Stimulated activated CD4-positive, alpha-beta T cell treated with anti-CD3 and anti-CD28 coated beads, TNF-alpha, amount 100 ng/mL, for 1 hour (primary cell): ENCODE results near the gene CCDC87.
"Not testable (repeated sequence)": the region's sequence is repeated elsewhere in the genome, so short reads cannot be mapped to it uniquely, and the experiment has no call there.

Experiments used
- DNase-seq, 3 donors: peaks; one replicate each; pipeline ENCODE4 v3.0.0-alpha.2; 2020; ENCODE audit warnings: low read depth in 3 of 3, low spot score in 1 of 3

The CCDC87 gene, protein sequence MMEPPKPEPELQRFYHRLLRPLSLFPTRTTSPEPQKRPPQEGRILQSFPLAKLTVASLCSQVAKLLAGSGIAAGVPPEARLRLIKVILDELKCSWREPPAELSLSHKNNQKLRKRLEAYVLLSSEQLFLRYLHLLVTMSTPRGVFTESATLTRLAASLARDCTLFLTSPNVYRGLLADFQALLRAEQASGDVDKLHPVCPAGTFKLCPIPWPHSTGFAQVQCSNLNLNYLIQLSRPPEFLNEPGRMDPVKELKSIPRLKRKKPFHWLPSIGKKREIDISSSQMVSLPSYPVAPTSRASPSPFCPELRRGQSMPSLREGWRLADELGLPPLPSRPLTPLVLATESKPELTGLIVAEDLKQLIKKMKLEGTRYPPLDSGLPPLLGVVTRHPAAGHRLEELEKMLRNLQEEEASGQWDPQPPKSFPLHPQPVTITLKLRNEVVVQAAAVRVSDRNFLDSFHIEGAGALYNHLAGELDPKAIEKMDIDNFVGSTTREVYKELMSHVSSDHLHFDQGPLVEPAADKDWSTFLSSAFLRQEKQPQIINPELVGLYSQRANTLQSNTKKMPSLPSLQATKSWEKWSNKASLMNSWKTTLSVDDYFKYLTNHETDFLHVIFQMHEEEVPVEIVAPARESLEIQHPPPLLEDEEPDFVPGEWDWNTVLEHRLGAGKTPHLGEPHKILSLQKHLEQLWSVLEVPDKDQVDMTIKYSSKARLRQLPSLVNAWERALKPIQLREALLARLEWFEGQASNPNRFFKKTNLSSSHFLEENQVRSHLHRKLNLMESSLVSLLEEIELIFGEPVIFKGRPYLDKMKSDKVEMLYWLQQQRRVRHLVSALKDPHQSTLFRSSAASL

GRCh38 chr11:66592457-66593302 lies at the start of gene CCDC87, which contains the start of gene CCS:
Gene CCDC87 (minus strand): TSS chr11:66593063. CDS start chr11:66593015, 48 bp downstream.
Gene CCS (plus strand): TSS chr11:66593185. CDS start chr11:66593262, 77 bp downstream.
- DNase-seq, result peak; percentile 96 to 98 (median 97)

DNA sequence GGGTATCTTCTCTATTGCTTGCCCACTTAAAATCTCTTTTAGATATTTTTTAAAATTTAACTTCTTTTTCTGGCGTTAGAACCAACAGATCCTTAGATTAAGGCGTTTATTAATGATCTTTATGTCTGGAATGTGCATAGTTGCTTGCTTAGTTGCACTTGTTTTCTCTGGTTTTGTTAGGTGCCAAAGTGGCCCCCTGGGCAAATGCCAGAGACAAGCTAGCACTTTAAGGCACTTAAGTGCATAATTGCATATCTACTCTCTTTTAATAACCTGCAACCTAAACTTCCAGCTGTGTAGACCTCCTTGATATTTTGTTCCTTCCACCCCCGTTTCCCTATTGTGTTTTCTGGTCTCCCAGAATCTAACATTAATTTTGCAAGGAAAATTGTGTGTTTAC lies 49.0 kb upstream of the CCDC87 start:
- no peak for DNase-seq

- DNase-seq, result not testable (repeated sequence)
Observed at GRCh38 chr11:66639814-66640340, 47.0 kb upstream of the CCDC87 start.

- no peak for DNase-seq
Observed at GRCh38 chr11:66639066-66639813, 46.4 kb upstream of the CCDC87 start.

- DNase-seq, result peak; percentile 74 to 96 (median 90)
Observed at GRCh38 chr11:66638177-66639065, 45.6 kb upstream of the CCDC87 start, which contains the start of gene RBM4. Gene RBM4 (plus strand): TSS chr11:66638703. CDS start chr11:66639712, 1,009 bp downstream.

- DNase-seq, result no peak
Observed at GRCh38 chr11:66637557-66638176, 44.8 kb upstream of the CCDC87 start.

DNA sequence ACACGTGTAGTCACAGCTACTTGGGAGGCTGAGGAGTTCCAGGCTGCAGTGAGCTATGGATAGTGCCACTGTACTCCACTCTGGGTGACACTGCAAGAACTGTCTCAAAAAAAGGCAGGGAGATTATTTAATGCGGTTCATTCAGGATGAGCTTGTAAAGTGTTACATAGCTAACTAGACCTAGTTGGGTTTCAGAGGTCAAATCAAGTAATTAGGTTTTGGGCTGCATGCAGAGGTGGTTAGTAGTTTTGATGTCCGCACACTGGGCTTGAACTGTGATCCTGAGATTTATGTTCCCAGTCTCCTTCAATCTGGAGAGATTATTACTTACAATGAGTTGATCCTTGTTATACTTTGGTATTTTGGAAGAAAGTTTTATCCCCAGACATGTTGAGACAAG lies 43.5 kb upstream of the CCDC87 start:
- no peak for DNase-seq

DNA sequence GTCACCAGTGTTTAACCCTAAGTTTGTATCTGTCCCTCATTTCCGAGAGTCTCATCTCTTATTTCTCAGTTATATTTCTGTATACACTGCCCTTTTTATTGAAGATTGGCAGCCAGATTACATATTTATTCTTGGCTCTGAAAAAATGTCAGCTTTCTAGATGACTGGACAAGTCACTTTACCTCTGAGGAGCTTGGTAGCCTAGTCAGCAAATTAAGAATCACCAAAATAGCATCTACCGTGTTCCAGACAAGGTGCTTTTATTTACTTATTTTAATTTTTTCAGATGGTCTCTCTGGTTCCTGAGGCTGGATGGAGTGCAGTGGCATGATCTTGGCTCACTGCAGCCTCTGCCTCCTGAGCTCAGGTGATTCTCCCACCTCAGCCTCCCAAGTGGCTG lies 40.1 kb upstream of the CCDC87 start:
- no peak for DNase-seq

DNA sequence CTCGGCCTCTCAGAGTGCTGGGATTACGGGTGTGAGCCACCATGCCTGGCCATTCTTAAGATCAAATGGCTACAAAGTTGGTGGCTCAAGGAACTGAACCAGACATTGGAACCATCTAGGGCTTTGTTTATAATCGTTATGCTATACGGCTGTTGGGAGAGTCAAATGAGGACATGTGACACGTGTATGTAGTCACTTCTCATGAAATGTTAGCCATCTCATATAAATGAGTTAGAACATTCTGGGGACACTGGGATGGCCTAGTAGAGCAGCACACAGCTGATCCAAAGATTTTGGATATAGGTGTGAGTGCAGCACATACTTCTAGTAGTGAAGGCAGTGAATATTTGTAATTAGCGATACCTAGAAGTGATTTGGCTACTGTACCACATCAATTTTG lies 39.0 kb upstream of the CCDC87 start:
- no peak for DNase-seq

DNA sequence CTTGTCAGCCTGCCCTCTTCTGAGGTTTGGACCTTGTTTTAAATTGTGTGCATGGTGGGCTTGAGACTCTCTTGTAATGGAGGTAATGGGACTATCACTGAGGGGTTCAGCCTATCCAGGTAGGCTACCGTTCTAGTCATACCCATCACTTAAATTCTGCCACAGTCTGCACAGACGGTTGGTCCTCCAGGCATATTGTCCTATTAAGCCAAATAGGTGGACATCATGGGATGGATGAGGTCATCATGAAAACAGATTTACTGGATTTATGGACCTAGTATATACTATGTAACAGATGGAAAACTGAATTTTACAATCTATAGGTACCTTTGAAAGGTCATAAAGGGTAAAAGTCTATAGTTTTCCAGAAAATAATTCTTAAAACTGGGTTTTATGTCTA lies 36.5 kb upstream of the CCDC87 start:
- DNase-seq, result no peak

DNA sequence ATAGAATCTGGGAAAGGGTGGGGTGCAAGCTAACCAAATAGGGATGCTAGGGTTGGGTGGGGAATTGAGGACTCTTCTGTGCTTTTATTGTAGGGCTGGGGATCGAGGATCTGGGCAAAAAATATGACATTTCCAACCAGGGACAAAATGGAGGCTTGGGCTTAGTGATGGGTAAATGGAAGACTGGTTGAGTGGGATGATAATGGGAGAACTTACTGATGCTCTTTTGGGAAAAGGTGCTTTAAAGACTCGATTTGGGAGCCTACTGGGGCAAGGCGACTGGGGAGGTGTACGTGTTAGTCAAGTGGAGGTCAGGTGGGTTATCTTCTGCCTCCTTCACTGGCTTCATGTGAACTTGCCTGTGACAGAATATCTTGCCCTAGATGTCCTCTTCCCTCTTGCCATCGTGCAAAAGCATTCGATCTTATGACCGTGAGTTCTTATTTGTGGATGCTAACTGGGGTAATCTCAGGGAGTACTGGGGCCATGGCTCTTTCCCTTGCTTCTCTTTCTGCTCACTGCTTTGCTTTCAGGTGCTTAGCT lies 35.3 kb upstream of the CCDC87 start:
- no peak for DNase-seq

DNA sequence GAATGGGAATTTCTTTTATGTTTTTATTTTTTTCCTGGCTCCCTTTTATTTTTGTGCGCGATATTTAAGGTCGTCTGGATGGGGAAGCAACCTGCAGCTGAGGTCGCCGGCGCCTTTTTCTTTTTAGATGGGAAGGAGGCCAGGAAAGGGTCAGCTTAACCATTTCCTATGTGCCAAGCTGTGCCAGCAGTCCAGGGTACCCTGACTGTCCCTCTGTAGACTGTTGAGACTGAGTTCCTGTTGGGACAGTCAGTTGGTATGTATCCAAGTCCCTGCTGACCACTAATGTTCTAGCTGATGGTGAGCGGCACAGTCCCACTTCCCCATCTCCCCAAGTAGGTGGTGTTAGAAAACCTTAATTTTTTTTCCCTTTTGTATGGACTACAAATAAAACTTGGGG lies 34.1 kb upstream of the CCDC87 start:
- no peak for DNase-seq

- DNase-seq, result no peak
Observed at GRCh38 chr11:66626382-66626781, 33.5 kb upstream of the CCDC87 start.

- no peak for DNase-seq
Observed at GRCh38 chr11:66625752-66626149, 32.9 kb upstream of the CCDC87 start.

DNA sequence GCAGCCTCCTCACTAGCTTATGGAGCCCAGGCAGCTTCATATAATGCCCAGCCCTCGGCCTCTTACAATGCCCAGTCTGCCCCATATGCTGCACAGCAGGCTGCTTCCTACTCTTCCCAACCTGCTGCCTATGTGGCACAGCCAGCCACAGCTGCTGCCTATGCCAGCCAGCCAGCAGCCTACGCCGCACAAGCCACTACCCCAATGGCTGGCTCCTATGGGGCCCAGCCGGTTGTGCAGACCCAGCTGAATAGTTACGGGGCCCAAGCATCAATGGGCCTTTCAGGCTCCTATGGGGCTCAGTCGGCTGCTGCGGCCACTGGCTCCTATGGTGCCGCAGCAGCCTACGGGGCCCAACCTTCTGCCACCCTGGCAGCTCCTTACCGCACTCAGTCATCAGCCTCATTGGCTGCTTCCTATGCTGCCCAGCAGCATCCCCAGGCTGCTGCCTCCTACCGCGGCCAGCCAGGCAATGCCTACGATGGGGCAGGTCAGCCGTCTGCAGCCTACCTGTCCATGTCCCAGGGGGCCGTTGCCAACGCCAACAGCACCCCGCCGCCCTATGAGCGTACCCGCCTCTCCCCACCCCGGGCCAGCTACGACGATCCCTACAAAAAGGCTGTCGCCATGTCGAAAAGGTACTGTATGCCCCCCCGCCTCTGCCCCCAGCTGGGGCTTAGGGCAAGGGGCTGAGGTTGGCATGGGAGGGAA lies 32.3 kb upstream of the CCDC87 start:
- no peak for DNase-seq

- DNase-seq, result no peak
Observed at GRCh38 chr11:66624450-66624849, 31.6 kb upstream of the CCDC87 start.

GRCh38 chr11:66619080-66619554 lies 26.3 kb upstream of the CCDC87 start:
- DNase-seq, result no peak
